GM19240 (cell line): Measurements from ENCODE around the gene MACF1.
"Not testable (repeated sequence)": the region's sequence is repeated elsewhere in the genome, so short reads cannot be mapped to it uniquely, and the experiment has no call there.

Experiments used
- DNase-seq: peaks from one replicate; pipeline ENCODE4 v3.0.0; 2011; ENCODE audit warnings: low spot score; ENCODE audit not compliant: insufficient read length

The MACF1 gene

DNA sequence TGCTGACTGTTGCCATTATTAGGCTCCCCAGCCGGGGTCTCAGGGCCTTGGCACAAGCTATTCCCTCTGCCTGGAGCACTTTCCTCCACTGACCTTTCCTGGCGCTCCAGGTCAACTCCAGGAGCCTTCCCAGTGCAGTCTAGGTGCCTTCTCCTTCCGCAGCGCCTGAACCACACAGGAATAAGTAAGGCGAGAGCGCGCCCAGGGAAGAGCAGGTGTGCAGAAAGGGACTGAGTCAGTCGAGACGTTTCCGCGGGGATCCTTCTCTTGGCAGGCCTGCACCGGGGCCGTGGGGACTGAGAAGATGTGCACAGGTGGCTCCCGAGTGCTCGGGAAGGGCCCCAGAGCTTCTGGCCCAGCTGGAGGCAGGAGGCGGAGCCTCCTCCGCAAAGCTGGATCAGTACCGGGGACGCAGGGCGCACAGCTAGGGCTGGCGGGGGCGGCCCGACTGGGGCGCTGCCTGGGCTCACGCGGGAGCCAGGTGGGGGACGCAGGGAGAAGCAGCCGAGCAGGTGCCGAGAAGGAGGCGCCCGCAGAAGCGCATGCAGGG lies 286.2 kb downstream of the MACF1 start:
- DNase-seq: no peak

DNA sequence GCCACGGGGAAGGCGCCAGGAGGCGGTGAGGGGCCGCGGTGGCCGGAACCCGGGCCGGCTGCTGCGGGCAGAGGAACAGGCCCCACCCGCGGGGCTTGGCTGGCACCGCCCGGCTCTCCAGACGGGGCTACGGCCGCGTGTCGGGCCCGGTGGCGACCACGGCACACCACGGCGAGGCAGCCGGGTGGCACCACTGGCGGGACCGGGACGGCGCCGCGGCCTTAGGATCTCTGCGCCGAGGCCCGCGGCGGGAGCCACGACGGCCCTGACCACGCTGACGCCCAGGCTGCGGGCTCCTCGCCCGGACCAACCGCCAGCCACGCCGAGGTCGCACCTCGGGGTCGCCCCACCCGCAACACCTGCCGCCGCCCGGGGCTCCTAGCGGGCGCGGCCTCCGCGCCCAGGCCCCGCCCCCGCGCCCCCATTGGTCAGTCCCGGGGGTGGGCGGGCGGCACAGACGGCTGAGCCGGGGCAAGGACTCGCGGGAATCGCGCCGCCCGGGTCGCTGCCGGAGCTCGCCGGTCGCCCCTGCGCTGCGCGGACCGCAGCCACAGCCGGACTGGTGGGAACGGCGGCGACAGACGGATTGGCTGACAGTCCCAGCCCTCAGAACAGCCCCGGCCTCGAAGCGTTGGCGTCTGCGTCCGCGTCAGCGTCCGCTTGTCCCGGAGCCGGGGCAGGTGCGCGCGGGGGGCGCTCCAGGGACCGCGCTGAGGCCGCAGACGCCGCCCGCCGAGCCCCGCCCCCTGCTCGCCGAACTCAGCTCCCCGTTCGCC lies 286.8 kb downstream of the MACF1 start, which contains the start of gene BMP8A:
Gene BMP8A, plus strand, starts transcription at position 491 of the 776 bp plus-strand sequence. CDS start 356 bp downstream, outside the sequence.
- DNase-seq: peak; percentile 84

DNA sequence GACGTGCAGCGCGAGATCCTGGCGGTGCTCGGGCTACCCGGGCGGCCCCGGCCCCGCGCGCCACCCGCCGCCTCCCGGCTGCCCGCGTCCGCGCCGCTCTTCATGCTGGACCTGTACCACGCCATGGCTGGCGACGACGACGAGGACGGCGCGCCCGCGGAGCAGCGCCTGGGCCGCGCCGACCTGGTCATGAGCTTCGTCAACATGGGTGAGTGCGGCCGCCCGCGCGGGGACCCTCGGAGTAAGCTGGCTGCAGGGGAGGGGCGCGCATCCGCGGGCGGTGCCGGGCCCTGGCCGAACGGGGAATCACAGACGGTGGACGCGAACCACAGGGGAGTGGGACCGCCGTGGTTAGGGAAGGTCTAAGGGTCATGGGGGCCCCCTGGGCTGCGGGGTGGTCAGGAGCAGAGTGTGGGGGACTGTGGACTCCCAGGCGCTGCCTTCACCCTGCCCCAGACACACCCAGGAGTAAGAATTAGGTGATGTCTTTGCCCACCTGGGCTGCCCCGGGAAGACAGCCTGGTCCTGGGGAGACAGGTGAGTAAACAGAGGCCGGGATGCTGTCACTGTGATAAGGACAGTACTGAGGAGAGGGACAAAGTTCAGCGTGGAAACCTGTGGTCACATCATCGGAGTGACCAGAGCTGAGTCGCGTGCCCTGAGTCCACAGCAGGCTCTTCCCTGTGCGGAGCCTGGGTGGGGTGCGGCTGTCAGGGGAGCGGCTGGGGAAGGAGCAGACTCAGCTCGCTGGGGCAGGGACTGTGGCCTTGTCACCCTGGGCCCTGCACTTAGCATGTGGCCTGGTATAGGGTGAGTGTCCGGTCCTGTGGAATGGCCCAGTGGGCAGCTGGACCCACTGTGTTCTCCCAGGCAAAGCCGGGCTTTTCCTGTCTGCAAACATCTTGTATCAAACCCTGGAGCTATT lies 287.9 kb downstream of the MACF1 start:
- not testable (repeated sequence) for DNase-seq

DNA sequence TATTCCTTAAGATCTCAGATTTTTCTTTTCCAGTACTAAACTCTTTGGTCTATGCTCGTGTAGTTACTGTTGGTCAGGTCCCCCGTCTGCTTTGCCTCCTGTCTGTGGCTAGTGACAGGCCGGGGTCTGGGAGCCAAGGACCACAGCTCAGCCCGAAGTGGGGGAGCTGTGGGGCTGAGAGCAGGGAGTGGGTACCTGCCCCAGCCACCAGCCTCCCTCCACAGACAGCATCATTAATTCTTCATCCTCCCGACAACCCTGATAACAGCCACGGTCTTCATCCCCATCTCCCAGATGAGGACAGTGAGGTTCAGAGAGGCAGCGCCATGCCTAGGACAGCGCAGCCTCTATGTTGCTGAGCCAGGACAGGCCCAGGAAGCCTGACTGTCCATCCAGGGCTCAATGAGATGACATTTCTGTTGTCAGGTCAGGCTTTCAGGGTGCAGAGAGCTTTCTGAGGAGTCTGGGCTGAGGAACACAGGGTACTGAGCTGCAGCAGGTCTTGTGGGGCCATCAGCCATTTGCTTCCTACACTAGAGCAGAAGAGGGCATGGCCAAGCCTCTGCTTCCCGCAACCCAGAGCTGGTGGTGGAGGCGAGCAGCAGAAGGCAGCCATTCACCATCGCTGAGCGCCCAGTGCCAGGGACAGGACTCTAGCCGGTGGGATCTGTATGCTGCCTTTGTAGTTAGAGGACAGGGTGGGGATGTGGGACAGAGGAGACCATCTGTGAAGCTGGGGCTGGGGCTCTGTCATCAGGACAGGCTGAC lies 288.7 kb downstream of the MACF1 start:
- not testable (repeated sequence) for DNase-seq

DNA sequence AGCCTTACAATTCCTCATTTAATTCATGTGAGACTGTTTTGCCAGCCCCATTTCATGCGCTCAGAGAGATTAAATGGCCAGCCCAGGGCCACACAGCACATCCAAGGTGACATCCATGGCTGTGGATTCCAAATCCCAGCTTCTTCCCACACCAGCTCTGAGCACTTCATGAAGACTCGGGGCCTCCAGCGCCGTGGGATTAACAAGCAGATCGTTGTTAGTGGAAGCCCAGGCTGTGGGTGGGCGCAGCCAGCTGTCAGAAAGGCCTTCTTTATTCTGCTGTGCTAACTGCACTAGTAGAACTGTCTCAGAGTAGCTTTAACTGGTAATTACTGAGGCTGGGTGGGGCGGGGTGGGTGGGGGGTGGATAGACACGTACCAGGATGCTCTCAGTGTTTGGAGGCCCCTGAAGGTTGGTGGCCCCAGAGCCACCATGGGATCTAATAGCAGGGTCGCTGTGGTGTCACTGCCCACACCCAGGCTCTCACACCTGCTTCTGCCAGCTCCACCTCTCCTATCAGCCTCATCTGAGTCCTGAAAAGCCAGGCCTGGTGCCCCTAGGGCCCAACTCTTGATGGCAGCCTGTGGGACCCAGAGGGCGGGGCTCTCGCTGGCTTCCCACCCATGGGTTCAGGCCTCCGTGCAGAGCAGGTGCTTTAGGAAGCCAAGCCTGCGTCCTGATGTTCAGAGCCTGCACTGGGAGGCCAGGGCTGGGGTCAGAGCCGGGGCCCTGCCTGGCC lies 290.3 kb downstream of the MACF1 start:
- DNase-seq: no peak

DNA sequence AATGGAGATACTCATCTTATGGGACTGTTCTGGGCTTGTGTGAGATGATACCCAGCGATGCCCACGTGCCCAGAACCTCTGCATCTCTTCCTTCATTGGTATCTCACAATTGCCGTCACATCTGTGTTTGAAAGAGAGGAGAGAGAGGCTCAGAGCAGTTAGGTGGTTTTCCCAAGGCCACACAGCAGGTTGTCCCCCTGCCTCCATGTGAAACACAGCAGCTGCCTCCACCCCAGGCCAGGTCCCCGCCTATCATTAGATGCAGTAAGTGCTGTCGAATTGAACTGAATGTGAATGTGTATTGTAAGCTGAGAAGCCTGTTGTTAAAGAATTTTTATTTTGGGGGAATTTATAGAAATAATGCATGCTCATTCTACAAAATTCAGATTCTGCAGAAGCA lies 292.0 kb downstream of the MACF1 start:
- not testable (repeated sequence) for DNase-seq

DNA sequence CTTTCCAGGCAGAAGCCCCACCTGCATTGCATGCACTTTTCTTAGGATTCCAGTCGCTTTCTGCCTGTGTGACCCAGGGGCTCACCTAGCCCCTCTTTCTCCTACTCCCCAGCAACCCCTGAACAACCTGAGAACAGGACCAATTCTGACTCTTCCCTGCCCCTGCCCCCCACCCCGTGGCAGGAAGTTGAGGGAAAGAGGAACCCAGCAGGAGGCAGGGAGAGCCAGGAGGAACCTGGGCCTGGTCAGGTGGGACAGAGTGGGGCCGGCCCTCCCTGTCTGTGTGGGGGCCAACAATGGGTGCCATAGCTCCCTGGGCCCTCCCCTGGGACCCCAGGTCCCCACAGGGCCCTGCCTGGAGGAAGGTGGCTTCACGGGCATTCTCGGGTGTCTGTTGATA lies 293.1 kb downstream of the MACF1 start:
- no peak for DNase-seq

DNA sequence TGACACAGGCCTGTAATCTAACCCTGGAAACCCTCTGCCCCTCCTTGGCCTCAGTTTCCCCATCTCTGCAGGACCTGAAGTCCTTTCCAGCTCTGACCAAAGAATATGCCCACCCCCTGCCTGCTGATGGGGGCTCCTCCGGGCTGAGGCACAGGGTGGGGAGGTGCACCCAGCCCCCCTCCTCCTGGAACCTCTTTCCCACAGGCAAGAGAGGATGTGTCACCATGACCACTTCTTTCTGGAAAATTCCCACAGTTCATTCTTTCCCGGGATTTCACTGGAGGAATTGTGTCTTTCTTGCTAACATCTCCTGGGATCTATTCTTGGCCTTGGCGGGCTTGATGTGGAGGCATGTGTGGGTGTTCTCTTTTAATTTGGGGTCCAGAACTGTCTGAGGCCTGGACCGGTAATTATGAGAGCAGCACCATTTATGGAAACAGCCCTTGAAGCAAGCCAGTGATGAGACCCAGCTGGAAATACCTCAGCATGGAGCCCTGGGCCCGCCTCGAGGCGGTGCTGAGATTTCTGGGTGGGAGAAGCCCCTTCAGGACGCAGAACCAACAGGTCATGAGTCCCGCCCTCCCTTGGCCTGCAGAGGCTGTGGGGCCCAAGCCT lies 293.7 kb downstream of the MACF1 start:
- not testable (repeated sequence) for DNase-seq

DNA sequence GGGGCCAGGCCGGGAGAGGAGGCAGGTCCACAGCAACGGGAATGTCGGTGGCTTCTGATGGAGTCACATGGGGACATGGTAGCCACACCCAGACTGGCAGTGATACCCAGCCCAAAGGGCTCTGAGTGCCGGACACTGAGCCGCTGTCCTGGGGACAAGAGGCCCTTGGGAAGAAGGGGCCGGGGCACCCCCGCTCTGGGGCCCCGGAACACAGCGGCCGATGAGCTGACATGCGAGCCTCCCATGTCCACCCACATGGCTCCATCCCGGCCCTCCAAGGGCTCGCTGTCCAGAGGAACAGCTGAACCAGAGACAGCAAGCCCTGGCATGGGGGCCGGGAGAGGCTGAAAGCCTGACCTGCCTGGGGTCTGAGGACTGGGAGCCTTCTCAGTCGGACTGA lies 294.3 kb downstream of the MACF1 start:
- not testable (repeated sequence) for DNase-seq

DNA sequence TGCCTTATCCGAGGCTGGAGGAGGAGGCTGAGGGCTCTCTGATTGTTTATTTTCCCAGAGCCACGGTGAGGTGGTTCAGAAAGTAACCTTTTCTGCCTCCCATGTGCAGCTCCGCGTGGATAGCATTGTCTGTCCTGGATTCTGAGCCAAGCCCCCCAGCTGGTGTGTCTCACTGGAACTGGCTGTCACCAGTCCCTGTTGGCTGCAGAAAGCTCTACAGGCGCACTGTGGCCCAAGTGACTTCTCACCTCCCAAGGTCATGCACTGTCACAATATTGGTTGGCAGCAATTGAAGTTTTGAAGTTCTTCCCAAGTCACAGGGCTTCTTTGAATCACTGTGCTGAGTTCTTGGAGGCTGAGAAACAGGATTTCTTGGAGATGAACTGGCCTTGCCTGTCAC lies 295.2 kb downstream of the MACF1 start:
- no peak for DNase-seq

DNA sequence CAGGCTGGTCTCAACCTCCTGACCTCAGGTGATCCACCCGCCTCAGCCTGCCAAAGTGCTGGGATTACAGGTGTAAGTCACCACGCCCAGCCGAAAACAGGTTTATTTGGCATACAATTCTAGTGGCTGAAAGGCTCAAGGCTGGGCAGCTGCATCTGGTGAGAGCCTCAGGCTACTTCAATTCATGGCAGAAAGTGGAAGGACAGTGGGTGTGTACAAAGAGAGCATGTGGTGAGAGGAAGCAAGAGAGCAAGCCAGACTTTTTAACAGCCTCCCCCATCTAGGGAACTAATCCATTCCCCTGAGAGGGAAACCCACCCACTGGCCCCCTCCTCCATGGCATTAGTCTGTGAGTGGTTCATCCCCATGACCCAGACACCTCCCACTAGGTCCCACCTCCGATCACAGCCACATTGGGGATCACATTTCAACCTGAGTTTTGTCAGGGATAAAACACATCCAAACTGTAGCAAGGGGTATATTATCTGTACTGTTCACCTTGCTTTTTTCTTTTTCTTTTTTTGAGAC lies 296.4 kb downstream of the MACF1 start:
- DNase-seq: no peak

DNA sequence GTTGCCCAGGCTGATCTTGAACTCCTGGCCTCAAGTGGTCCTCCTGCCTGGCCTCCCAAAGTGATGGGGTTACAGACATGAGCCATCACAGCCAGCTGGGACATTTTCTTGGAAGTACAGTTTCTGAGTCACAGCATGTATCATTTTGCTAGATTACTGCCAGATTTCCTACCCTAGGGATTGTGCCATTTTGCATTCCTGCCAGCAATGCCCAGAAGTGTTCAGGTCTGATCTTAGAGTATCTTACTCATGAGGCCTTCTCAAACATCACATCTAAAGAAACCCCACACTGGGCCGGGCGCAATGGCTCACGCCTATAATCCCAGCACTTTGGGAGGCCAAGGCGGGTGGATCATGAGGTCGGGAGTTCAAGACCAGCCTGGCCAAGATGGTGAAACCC lies 297.2 kb downstream of the MACF1 start:
- DNase-seq: no peak

DNA sequence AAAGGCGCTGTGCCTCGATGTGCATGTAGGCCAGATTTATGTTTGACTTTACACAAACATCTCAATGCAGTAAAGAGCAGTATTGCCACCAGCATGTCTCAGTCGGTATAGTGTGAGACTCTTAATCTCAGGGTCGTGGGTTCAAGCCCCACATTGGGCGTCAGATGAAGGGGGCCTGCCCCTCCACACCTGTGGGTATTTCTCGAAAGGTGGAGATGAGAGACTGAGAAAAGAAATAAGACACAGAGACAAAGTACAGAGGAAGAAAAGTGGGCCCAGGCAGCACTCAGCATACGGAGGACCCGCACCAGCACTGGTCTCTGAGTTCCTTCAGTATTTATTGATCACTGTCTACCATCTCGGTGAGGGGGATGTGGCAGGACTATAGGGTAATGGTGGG lies 299.9 kb downstream of the MACF1 start:
- DNase-seq: not testable (repeated sequence)

DNA sequence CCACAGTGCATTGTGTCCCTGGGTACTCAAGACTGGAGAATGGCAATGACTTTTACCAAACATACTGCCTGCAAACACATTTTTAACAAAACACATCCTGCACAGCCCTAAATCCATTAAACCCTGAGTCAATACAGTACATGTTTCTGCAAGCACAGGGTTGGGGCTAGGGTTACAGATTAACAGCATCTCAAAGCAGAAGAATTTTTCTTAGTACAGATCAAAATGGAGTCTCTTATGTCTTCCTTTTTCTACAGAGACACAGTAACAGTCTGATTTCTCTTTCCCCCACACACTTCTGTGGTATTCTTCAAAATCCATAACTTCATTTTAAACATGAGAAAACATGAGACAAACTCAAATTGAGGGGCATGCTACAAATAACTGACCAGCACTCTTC lies 300.8 kb downstream of the MACF1 start:
- DNase-seq: no peak

DNA sequence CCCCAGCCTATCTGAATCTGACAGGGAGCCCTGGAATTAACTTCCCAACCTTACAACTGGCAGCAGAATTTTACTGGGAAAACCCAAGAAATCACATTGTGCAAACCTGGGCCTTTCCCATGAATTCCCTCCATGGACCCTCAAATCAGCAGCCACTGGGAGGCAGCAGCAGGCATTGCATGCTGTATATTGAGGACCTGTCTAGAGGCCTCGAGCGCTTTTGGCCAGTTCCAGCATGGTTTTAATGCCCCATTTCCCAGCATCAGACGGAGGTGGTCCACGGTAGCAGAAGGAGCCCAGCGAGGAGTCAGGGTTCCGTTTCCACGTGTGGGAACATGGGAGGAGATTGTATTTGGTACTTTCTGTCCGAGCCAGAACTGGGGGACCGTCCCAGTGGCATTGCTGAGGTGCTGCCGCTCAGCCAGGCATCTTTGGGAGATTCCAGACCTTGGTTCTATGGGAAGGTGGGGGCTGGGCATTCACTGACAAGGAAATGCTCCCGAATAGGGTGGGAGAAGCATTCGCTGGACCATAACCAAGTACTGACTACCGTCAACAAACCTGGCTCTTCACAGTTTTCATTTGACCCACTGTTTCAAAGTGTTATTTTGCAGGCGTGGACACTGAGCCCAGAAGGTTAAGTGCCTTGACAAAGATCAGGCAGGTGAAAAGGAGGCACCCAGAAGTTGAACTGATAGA lies 302.9 kb downstream of the MACF1 start:
- DNase-seq: no peak

DNA sequence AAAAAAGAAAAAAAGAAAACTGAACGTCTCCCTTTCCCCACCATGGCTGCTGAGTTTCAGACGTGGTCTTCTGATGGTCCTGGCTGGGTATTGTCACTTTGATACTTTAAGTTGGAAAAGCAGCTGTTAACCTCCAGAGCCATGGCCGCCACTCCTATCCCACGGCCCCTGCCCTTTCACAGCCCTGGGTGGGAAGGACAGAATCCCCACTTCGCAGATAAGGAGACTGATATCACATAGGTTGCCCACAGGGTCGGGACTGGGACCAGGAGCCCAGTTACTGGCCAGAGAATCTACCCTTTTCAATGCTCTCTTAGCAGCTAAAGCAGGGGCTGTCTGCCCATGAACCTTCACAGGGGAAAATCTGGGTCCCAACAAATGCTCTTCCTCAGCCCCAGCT lies 303.8 kb downstream of the MACF1 start:
- DNase-seq: no peak

DNA sequence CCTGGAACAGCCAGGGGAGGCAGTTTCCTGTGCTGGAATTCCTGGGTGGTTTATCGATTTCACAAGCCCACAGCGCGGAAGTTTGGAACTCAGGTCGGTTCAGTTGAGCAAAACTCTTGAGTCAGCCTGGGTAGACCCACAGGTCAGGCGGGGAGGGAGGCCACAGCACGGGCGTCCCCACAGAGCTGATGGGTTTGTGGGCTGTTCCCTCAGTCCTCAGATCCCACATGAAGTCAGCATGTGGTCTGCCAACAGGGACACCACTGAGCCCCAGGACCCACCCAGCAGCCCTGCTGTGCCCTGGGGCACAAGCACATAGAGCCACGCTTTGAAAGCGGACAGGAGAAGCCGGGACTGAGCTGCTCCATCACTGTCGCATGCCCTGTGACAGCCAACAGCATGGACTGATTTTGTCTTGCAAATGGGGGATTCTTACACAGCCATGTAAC lies 304.4 kb downstream of the MACF1 start:
- peak; percentile 33 for DNase-seq

DNA sequence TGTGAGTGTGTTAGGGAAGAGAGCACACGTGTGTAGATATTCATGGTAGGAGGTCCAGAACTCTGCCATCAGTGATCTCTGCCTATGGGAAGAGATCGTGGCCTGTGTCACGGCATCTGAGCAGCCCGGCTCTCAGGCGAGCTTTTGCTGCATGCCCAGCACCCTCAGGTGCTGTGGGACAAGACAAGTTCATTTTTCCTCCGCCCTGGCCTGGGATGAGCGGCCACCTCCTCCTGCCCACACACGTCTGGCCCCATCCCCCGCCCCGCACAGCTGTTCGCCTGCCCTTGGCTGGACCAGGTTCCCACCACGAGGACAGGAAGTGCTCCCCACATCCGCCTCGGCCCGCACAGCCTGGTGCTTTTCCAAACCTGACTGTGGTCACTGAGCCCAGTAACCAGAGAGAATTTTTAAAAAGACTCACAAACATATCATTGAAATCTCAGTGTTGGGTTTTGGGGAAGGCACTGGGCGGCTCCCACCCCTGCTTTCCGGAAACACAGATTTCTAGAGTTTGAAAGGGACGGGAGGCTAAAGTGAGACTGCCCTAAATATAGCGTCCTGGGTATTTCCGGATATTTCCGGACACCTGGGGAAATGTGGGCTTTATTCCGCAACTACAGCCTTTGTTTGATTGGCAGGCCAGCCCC lies 305.0 kb downstream of the MACF1 start:
- peak; percentile 62 for DNase-seq
